HepG2 (cell line): ENCODE data around the gene CDK5RAP1. TPM values are rescaled to one million over a fixed set of nuclear protein-coding genes. Genes with fewer than 3 reads are reported as not detected.
A peak's percentile ranks its signal among the peaks of the same experiment; 100 is the strongest.

ENCODE experiments used
- CBFB ChIP-seq: sonication (generic); formaldehyde crosslinking; IDR thresholded peaks from 2 replicates; pipeline ENCODE4 v1.4.0; 2020; ENCODE audit warnings: missing genetic modification reagents
- GMEB2 ChIP-seq: IDR thresholded peaks from 2 replicates; pipeline ENCODE4 v1.6.1; 2016; ENCODE audit warnings: missing biosample characterization, missing genetic modification reagents, low read depth
- MAFF ChIP-seq: IDR thresholded peaks from 2 replicates; pipeline ENCODE4 v1.6.1; 2011; ENCODE audit warnings: low read depth, low read length, improper control_type of control experiment
- MED8 ChIP-seq: sonication (generic); formaldehyde crosslinking; IDR thresholded peaks from 2 replicates; pipeline ENCODE4 v1.8.1; 2023; ENCODE audit warnings: mild to moderate bottlenecking, missing genetic modification reagents; ENCODE audit not compliant: insufficient replicate concordance
- POLR2AphosphoS5 ChIP-seq: IDR thresholded peaks from 2 replicates; pipeline ENCODE4 v1.6.1; 2012; ENCODE audit warnings: low read depth, low read length
- SALL2 ChIP-seq: sonication (generic); formaldehyde crosslinking; IDR thresholded peaks from 2 replicates; pipeline ENCODE4 v1.8.1; 2023; ENCODE audit warnings: mild to moderate bottlenecking, missing genetic modification reagents, inconsistent platforms
- SRSF4 ChIP-seq: fragments of 200-400 bp; formaldehyde crosslinking; IDR thresholded peaks from one replicate; pipeline ENCODE4 v1.6.1; 2018; ENCODE audit warnings: mild to moderate bottlenecking, low read depth, low read length, moderate library complexity; ENCODE audit not compliant: poor library complexity, severe bottlenecking
- STAT6 ChIP-seq: sonication (generic); formaldehyde crosslinking; IDR thresholded peaks from 2 replicates; pipeline ENCODE4 v1.4.0; 2020; ENCODE audit warnings: missing genetic modification reagents, mild to moderate bottlenecking, borderline replicate concordance
- XRCC5 ChIP-seq: fragments of 200-400 bp; formaldehyde crosslinking; optimal IDR thresholded peaks from 2 replicates; pipeline ENCODE3; 2017; ENCODE audit warnings: mild to moderate bottlenecking, low read length
- ZMYM3 ChIP-seq: sonication (generic); formaldehyde crosslinking; IDR thresholded peaks from 2 replicates; pipeline ENCODE4 v1.5.1; 2020; ENCODE audit warnings: mild to moderate bottlenecking, missing genetic modification reagents
- ZNF260 ChIP-seq: sonication (generic); formaldehyde crosslinking; IDR thresholded peaks from 2 replicates; pipeline ENCODE4 v1.4.0; 2020; ENCODE audit warnings: missing genetic modification reagents, low read depth, mild to moderate bottlenecking, borderline replicate concordance
- ZNF280B ChIP-seq: sonication (generic); formaldehyde crosslinking; IDR thresholded peaks from 2 replicates; pipeline ENCODE4 v1.5.0; 2020; ENCODE audit warnings: missing genetic modification reagents, mild to moderate bottlenecking, borderline replicate concordance
- ZNF350 ChIP-seq: sonication (generic); formaldehyde crosslinking; IDR thresholded peaks from 2 replicates; pipeline ENCODE4 v1.4.0; 2020; ENCODE audit warnings: mild to moderate bottlenecking, low read depth, missing genetic modification reagents, borderline replicate concordance
- ZNF646 ChIP-seq: sonication (generic); formaldehyde crosslinking; IDR thresholded peaks from 2 replicates; pipeline ENCODE4 v1.9.0; 2021; ENCODE audit warnings: mild to moderate bottlenecking, missing genetic modification reagents
- polyA plus RNA-seq, 8 experiments: library from polyadenylated mRNA; depleted of rRNA in 3 of 8; stranded (reverse) in 7 of 8; unstranded in 1 of 8; fragments of >200 nt; fragmentation: Illumina TruSeq in 4 of 8; extraction: Trizol in 4 of 8; gene quantifications; 2 replicates each; pipeline versions ENCODE4 v1.2.1 to v1.2.3, GENCODE V29; 2011 to 2016; ENCODE audit warnings: low read depth in 4 of 8, missing spikeins in 1 of 8, mixed read lengths in 1 of 8; ENCODE audit not compliant: insufficient read depth in 1 of 8
- total RNA-seq, 5 experiments: library from RNA; depleted of rRNA; stranded (reverse); fragments of >200 nt; fragmentation: Illumina TruSeq; extraction: Trizol; gene quantifications; 2 replicates each; pipeline ENCODE4 v1.2.3, GENCODE V29; 2016; ENCODE audit warnings: low read depth in 1 of 5

The CDK5RAP1 gene
- total and polyA plus RNA-seq, 2 of the 13 experiments (the other 11 are each of a cell fraction or from before 2014, with no cell fraction given): 53.6 to 98.2 TPM

GRCh38 chr20:33401184-33401920 is at the start of gene CDK5RAP1 (continued):
- TF ChIP-seq GMEB2 (peak; percentile 68; the same call in 1 of the 2 replicates), MAFF (no peak), XRCC5 (peak; percentile 100), SRSF4 (no peak), CBFB (peak; percentile 97), STAT6 (peak; percentile 92; the same call in 1 of the 2 replicates), SALL2 (CRISPR knock-in tag) (peak; percentile 96; the same call in 1 of the 2 replicates), ZMYM3 (peak; percentile 98), ZNF280B (CRISPR knock-in tag) (peak; percentile 99), POLR2AphosphoS5 (peak; percentile 93), ZNF260 (CRISPR knock-in tag) (no peak; the same call in 1 of the 2 replicates), MED8 (CRISPR knock-in tag) (peak; percentile 74), ZNF646 (CRISPR knock-in tag) (peak; percentile 75), ZNF350 (CRISPR knock-in tag) (peak; percentile 99)
